ENCODE measurements around the gene EIF4E3.

- TF ChIP-seq CTCF (IDR thresholded peaks at IDR 0.05; ENCODE audit: insufficient read depth, low read length, poor library complexity, severe bottlenecking) (no peak), EZH2phosphoT487 (conservative IDR thresholded peaks at IDR 0.05; ENCODE audit: low read length) (no peak)
Measured at GRCh38 chr3:71645140-71645539, 80.1 kb downstream of the EIF4E3 start.
